GM18505 (cell line): ENCODE results near the gene BCL2.

ENCODE experiments used
- ATAC-seq: cut with Tn5 transposase; IDR thresholded peaks from one replicate; pipeline ENCODE4 v1.9.1; 2021; ENCODE audit not compliant: unreplicated experiment
- POLR2A ChIP-seq: IDR thresholded peaks from 4 replicates; pipeline ENCODE4 v1.6.1; 2011; ENCODE audit warnings: borderline replicate concordance; ENCODE audit not compliant: insufficient read depth, insufficient read length; ENCODE audit errors: extremely low read depth

BCL2 gene

DNA sequence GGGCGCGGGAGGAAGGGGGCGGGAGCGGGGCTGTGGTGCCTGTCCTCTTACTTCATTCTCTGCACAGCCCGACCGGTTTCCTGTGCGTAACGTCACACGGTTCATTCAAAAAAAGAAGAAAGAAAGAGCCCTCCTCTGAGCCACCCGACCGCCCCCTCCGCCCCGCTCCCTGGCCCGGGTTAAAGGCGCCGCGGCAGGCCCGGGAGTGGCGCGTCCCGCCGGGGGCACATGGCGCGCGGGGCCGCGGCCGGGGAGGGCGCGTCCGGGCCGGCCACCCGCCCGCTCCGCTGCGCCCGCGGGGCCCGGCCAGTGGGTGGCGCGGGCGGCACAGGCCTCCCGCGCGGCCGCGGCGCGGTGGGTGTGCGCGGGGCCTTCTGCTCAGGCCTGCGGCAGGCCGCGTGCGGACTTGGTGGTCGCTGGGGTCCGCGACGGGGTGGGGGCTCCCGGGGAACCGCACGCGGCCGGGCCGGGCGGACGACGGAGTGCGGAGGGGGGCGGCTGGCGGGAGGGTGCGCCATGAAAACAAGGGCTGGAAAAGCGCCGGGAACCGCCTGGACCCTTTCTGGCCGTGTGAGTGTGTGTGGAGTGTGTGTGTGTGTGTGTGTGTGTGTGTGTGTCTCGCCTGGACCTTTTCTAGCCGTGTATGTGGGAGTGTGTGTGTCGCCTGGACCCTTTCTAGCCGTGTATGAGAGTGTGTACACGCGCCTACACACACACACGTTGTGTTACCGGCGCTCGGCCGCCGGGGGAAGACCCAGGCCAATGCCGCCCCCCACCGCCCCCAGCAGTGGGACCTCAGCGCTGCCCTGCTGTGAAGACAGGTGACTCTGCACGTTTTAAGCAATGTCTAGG, 780 bp upstream of the BCL2 start:
- ATAC-seq: peak; percentile 54
- peak; percentile 30 for TF ChIP-seq POLR2A

DNA sequence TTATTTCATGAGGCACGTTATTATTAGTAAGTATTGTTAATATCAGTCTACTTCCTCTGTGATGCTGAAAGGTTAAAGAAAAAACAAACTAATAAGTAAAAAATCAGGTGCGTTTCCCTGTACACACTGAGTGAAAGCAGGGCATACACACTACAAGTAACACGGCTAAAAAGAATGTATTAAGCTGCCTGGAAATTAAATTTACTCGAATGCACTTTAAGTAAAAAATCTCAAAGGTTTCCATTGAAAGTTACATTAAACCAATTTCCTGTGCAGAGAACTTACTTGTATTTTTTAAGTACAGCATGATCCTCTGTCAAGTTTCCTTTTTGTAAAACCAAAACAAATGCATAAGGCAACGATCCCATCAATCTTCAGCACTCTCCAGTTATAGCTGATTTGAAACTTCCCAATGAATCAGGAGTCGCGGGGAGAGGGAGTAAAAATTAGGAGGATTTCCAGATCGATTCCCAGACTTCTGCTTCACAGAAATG, 633 bp downstream of the BCL2 start:
- TF ChIP-seq POLR2A: no peak

DNA sequence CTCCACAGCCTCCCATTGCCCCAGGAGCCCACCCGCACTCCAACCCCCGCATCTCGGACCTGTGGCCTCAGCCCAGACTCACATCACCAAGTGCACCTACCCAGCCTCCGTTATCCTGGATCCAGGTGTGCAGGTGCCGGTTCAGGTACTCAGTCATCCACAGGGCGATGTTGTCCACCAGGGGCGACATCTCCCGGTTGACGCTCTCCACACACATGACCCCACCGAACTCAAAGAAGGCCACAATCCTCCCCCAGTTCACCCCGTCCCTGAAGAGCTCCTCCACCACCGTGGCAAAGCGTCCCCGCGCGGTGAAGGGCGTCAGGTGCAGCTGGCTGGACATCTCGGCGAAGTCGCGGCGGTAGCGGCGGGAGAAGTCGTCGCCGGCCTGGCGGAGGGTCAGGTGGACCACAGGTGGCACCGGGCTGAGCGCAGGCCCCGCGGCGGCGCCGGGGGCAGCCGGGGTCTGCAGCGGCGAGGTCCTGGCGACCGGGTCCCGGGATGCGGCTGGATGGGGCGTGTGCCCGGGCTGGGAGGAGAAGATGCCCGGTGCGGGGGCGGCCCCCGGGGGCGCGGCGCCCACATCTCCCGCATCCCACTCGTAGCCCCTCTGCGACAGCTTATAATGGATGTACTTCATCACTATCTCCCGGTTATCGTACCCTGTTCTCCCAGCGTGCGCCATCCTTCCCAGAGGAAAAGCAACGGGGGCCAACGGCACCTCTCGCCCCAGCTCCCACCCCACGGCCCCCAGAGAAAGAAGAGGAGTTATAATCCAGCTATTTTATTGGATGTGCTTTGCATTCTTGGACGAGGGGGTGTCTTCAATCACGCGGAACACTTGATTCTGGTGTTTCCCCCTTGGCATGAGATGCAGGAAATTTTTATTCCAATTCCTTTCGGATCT, 1.3 kb downstream of the BCL2 start:
- peak; percentile 61 for TF ChIP-seq POLR2A
- ATAC-seq: peak; percentile 43

More for the DNA sequence above, 633 bp downstream of the BCL2 start:
- ATAC-seq: no peak

DNA sequence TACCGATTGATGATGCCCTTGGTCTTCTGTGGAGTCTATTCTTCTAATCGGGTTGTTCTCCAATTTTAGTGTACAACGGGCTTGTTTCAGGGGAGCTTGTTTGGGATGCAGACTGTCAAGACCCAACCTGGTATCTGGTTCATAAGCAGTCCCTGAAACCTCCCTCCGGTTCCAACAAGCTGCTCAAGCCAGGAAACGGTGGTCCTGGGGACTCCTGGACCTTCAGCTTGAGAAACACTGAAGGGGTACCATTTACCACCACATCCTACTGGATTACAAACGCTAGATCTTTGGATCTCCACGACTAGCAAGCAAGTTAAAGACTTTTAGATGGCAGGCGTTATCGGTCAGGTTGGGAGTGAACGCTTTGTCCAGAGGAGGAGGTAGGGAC, 2.0 kb downstream of the BCL2 start:
- ATAC-seq: no peak
- no peak for TF ChIP-seq POLR2A

DNA sequence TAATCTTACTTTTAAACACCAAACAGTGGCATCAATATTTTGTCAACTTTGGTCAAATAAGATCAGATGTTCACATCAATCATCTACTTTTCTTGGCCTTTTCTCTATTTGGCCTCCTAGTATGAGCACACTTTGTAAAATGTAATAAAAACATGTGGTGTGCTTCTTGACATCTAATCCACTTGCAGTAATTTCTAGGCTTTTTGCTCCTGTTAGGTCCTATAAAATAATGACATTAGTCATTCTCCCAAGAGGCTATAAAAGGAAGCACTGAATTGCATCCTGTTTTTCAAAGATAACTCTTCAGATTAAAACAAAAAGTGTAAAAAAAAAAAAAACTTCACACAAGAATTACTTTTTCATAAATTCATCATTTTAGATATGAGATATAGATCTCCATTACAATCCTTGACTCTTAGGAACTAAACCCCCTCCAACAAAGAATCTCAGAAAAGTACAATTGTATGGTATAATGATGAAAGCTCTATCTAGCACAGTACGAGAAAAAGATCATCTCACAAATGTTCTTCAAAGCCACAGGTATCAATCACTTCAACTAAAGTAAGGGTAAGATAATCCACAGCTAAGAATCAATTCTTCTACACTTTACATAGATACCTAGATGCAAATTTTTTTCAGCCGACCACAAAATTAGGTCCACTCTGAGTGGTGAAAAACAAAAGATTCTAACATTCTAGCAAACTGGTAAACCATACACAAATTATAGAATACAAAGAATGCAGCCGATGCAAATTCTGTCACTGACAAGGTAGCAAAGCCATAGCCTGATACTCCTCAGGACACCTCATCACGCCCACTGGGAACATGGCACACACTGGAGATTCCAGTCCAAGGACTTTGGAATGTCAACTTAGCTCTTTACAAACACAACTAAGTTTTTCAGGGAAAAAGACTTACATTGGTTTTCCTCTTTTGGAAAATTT, 2.7 kb downstream of the BCL2 start:
- no peak for ATAC-seq
- TF ChIP-seq POLR2A: peak; percentile 73

DNA sequence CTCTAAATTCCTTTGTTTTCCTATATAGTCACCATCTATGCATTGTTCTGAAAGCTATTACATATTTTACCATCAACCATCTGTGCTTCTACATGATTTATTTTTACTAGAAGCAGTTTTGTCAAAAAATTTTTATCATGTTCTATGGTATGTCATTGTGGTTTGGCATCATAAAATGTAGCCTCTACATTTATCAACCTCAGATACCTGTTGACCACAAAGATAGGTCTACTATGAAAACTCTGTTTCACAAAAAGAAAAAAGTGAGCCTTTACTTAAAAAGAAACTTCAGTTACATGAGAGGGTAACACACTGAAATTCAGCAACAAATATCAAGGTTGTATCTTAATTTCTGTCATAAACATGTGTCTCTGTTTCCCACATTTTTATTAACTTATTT, 3.7 kb downstream of the BCL2 start:
- TF ChIP-seq POLR2A: no peak
- ATAC-seq: no peak

DNA sequence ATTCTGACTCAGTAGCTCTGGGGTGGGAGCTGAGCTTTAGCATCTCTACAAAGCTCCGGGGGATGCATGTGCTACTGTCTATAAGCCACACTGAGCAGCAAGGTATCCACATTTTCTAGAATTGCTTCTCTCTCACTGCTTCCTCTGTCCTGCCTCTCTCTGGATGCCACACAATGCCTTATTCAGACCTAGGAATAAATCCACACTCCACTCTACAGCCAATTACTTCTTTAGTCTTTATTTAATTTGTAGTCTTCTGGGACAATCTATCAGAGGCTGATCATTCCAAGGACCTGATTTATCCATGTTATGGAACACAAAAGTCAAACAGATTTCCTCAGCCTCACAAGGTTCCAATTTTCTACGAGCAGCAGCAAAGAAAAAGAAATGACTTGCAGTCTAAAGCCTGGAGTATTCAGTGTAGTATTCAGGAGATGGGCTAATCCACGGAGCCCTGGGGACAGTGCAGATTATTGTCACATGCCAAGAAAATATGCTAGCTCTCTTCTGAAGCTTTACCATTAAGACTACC, 4.4 kb downstream of the BCL2 start:
- TF ChIP-seq POLR2A: peak; percentile 21
- no peak for ATAC-seq

DNA sequence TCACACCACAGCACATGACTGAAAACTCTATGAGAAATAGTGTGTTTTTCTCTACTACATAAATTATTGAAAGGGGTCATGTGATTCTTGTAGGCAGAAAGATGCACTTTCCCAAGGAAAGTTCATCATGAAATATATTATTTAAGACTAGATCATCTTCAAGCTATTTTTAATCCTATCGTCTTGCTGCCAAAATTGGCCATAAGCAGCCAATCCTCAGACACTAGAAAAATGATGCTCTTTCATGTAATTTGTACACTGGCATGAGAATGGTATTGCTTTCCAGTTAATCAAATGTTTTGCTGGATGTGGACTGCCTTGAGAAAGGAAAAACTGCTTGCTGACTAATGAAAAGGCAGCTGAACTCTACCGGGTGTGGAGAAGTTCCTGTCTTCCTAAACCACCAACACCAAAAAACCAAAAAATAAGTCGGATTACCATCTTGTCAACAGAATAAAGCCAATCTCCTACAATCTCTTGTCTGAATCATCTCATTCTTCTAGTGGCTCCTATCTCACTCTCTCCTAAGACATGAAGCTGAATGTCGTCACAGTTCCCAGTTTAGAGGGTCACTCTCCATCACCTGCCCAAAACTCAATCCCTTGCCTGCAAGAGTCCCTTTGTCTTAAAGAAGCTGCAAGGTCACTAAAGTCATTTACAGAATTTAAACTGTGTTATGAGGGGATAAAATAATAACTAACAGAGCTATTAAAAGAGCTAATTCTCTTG, 5.3 kb downstream of the BCL2 start:
- TF ChIP-seq POLR2A: no peak
- ATAC-seq: no peak

DNA sequence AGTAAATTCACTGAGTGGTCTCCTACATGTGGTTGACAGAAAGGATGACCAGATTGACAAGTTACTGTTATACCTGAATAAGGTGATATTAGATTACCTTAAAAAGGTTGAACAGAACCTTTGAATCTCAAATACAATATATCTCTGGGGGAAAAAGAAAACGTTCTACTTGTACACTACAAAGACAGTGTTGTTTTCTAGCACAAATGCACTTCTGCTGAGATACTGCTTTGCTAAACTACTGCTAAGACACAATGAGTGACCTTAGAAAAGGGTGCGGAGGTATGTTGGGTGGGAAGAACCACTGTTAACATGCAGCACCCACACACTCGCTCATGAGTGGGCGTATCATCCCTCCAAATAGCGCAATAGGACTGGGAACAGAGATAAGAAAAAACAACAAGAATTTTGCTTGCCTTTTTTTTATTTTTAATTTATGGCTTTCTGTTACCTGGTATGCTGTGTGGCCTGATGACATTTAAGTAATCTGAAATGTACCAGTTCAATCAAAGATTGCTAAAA, 6.1 kb downstream of the BCL2 start:
- no peak for TF ChIP-seq POLR2A
- no peak for ATAC-seq

DNA sequence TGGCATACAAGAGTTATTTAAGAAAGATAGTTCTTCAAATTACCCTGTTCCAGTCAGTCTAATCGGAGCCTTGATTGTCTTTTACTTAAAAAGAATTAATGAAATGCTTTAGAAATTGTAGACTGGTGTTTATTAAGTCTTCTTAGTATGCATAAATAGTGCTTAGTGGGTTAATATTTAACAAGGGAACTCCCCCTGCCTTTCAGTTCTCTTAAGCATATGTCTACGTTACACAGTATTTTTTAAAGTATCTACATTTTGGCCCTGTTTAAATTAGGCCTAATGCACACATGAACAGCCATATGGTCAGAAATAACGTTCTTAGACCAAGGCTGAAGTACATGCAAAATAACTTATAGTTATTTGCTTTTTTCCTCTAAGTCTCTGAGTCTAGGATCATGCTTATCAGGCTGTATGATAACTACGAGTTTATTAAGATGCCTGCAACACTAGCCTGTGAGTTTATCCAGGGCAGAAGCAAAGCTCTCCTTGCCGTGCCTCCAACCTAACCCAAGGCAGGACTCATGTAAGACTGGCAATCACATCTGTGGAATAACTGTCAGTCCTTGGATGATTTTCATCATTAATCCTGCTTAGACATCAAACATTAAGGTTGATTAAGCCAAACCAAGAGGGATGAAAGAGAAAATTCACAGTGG, 6.7 kb downstream of the BCL2 start:
- ATAC-seq: no peak

DNA sequence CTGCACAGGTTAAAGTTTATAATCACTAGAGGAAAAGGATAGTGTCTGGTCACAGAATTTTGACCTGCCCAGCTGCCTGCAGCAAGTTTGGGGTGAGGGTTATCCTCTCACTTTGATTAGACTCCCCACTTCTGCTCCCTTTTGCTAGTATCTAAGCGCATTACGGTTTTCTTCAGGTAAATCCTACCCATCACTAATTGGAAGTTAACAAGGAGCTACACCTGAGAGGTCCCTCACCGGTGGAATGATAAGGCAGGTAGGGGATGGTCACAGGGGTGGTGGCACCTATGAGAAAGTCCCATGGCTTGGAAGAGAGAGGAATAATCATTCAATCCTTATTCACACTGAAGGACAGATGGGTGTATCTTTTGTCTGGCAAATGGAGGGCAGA, 7.6 kb downstream of the BCL2 start:
- TF ChIP-seq POLR2A: peak; percentile 1
- no peak for ATAC-seq

More for the DNA sequence above, 6.7 kb downstream of the BCL2 start:
- TF ChIP-seq POLR2A: peak; percentile 39
